ENCODE results near the gene ZMYND11.
A peak's percentile ranks its signal among the peaks of the same experiment; 100 is the strongest.

Gene ZMYND11

DNA sequence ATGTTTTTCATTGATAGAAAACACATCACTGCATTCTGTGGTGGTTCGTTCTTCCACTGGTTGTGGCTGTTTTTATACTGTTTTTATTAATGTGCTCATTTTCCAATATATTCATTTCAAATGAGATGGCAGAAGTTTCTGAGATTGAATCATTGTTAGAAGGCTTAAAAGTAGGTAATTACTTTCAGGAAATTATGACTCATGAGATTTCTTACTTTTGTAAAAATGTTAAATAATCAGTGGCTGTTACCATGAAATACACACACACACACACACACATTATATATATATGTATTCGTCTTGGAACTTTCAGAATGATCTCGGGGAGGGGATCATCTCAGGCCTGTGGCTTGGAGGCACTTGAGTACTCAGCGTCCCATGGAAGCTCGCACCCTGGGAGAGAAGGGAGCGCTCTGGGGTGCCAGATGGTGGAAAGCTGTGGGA is 66.1 kb downstream of the ZMYND11 start:
- DNase-seq = no peak

DNA sequence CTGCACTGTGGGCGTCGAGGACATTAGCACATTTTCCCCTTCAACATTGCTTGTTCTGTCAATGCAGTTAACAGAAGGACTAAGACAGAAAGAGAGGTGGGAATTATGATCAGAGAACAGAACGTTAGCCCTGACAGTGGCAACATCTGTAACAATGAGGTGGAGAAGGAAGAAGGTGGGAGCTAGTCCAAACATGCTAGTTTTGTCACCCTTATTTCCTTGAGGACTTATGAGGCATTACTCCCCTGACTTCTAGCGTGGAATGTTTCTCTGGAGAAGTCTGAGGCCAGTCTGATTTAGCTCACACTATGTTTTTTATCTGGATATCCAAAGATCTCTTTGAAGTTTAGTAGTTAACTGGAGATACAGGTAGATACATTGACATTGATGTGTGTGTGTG is 73.4 kb downstream of the ZMYND11 start:
- no peak for DNase-seq

- DNase-seq = no peak
Observed at GRCh38 chr10:209357-209756, 74.1 kb downstream of the ZMYND11 start.

DNA sequence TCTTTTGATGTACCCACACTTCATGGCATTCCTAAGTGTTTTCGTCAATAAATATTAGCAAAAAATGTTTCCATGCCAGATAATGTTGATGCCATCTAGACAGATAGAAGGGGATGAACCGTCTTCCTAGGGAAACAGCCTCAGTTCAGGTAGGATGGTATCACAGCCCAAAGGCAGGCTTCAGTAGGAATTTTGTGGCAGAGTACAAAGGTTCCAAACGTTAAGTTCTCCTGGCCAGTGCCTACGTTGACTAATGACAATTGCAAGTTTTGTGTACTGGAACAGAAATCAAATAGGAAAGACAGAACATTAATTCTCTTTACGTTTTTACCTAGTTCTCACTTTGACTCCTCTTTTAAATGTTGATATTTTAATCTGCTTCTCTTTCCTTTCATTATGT is 75.0 kb downstream of the ZMYND11 start:
- no peak for DNase-seq

- DNase-seq = no peak
Observed at GRCh38 chr10:215444-215843, 80.2 kb downstream of the ZMYND11 start.

GRCh38 chr10:218798-219197 is 83.5 kb downstream of the ZMYND11 start:
- DNase-seq = no peak

DNA sequence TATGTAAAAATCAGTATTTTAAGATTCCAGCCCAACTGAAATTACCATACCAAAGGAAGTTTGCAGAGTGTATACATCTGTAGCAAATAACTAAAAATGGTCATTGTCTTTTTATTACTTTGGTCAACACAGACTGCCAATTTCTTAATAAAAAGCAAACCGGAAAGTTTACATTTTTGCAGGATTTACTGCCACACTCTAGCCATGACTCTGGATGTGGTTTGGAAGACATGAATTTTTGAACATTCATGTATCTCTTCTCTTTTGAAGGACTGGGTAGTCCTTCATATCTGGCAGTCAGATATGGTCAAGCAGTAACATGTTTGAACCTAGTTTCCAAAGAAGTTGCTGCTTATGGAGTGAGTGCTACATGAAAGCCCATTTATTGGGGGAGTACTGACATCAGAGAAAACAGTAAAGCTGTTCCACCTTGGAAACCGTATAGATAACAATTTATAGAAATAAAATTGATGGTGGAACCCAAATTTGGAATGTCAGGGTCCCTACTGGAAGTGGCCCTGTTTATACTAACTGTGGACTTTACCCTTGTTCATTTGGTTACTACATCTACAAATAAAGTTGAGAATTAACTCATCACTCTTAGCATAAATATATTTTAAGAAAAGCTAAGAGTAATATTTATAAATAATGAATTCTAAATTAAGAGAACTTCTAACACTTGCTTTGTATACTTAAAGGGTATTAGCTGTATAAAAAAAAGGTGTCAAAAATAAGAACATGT is 84.6 kb downstream of the ZMYND11 start:
- no peak for DNase-seq

GRCh38 chr10:224571-224970 is 89.3 kb downstream of the ZMYND11 start:
- DNase-seq = no peak

DNA sequence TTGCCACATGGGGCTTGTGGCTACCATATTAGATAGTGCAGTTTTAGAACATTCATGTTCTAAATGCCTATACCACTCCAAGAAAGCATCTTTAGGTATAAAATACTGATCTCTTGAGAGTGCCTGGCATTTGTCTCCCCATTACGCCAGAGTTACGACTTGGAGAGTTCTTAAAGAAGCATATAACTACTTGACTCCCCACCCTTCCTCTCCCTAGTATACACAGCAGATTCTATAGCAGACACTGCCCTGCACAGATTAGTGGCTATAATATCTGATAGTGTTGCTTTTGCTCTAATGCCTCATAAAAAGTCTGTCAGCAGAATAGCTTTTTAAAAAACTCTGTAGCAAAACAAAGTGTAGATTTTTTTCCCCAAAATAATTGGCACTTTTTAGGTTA is 90.8 kb downstream of the ZMYND11 start:
- DNase-seq = no peak

DNA sequence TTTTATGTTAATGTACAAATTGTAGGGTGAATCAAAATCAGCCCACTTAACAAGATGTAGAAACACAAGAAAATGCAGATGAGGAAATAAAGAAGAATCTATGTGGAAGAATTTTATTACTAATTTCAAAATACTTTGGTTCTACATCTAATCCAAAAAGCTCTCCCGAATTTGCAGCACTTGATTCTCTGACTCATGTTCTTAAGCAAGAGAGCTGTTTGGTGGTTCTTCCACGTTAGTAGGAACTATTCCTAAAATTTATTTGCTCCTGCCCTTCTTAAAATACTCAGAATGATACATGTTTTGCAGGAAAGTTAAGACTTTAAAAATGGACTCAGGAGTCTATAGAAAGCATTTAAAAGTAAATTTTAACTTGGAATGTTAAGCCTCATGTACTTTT is 91.8 kb downstream of the ZMYND11 start:
- DNase-seq = peak; percentile 8 to 25 (median 24)

- DNase-seq = no peak
Observed at GRCh38 chr10:228366-228765, 93.1 kb downstream of the ZMYND11 start.

DNA sequence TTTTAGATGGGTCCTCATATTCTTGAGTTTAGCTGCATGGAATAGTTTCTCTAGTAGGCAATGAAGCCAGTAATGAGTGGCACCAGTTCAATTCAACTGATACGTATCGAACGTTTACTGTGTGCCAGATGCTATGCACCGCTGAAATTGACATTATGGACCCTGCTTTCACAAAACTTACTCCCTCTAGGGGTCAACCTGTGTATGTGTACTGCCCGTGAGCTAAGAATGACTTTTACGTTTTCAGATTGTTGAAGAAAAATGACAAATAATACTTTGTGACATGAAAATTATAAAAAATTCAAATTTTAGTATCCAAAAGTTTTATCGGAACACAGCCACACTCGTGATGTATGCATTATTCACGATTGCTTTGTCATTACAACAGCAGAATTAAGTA is 95.5 kb downstream of the ZMYND11 start:
- peak in 2 of 3 donors; percentile 2 to 3 for DNase-seq

DNA sequence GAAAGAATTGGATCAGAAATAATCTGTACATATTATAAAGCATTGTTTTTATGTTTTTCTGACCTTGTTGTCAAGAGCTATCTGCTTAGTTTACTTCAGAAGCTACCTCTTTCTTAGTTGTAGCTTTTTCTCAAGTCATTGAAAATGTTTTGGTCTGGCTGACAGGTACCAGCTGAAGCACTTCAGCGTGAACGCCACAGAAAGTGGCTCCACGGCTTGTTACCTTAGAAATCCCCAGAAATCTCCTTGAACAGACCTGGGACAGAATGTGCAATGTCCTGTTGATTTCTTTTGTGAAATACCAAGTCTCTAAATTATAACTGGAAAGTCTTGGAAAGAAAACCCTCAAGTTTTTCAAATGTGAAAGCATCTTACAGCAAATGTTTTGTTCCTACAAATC is 96.8 kb downstream of the ZMYND11 start:
- DNase-seq = no peak

DNA sequence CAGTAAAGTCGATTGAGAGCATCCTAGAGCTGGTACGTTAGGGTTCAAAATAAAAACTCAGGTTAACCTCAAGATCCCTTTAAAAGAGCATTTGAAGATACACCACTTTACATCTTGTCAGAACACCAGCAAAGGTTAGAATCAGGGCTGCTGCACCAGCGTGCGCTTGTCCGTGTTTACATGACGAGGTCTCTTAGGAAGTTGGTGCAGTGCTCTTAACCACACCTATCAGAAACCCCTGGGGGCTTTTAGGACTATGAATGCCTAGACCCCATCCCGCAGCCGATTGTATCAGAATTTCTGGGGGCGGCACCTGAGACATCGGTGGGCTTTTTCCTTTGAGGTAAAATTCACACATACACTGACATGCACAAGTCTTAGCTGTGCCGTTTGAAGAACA is 97.6 kb downstream of the ZMYND11 start:
- DNase-seq = no peak

DNA sequence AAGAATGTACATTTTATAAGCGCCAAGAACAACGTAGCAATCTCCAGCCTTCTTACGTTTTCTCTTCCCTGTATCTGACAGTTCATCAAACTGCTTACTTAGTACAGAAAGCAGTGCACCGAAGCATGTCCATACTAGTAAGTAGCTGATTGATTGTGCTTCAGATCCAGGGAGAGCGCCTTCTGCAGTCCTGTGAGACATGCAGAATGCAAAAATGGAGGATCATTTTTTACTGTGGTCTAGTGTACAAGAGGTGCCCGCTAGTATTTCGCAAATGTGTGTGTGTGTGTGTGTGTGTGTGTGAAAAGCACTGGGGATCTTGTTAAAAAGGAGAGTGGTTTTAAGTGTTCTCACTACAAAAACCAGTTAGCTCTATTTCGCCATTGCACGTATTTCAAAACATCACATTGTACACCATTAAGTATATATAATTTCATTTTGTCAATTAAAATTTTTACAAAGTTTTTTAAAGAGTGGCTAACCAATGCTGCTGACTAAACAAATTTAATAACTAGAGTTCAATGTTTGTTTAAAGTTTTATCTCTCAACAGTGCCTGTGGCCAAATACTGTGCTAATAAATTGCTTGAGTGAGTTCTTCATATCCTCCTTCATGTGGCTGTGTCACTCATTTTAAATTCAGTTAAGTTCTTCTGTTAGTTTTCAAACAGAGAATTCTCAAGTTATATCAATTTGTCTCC is 99.6 kb downstream of the ZMYND11 start:
- no peak for DNase-seq

GRCh38 chr10:235915-236314 is 100.7 kb downstream of the ZMYND11 start:
- DNase-seq = no peak

DNA sequence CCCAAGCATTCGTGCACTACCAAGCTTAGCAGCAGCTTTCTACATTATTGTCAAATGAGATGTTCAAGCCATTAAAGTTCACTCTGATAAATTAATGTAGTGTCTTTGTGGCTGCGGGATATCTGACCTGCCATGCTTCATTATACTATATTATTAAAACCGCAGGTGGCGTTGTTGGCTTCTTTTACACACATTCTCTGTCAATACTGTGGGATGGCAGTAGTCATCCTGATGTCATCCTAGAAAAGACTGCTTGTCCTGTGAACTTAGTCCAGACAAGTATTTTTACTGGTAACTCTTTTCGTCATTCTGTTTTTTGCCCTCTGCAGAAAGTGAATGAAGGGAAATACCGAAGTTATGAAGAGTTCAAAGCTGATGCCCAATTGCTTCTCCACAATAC is 103.9 kb downstream of the ZMYND11 start:
- DNase-seq = no peak

- DNase-seq = no peak
Observed at GRCh38 chr10:241451-241850, 106.2 kb downstream of the ZMYND11 start.

DNA sequence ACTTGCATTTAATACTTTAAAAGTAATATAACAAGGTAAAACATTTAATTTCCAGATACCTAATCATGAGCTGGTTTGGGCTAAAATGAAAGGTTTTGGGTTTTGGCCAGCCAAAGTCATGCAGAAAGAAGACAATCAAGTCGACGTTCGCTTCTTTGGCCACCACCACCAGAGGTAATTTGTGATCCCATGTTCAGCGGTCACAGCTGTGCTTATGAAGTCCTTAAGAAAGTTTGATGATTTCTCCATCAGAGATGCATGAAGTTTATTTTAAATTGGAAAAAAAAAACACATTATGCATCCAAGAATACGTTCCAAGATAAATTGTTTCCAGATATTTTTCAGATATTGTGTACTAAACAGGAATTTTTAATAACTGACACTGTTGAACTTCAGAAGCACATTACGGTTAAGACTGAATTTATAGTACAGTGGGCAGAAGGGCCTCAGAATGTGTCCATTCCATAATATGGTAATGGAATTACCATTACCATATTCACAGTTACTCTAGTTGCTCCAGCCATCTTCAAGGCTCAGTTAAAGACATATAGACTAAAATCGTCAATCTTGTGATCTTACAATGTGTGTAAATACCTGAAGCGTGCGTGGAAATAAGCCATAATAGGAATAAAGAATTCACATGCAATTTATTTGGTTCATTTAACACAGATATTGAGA is 106.8 kb downstream of the ZMYND11 start:
- DNase-seq = no peak

GRCh38 chr10:244227-244626 is 109.0 kb downstream of the ZMYND11 start:
- no peak for DNase-seq

- no peak for DNase-seq
Observed at GRCh38 chr10:246431-246830, 111.2 kb downstream of the ZMYND11 start.

DNA sequence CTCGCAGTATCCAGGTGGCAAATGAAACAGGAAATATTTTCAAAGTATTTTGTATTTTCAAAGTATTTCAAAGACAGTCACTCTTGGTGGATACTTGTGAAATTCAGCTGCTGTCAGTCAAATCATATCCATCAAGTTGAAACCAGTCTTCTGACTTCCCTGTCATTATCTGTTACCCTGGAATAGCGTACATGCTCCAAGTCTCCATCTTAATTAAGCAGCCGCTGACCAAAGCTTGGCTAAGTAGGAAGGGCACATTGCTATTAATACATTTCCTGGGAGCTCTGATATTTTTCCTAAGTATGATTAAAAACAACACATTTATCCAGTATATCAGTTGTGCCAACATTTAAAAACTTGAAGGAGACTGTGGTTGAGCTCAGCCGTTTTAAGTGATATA is 112.2 kb downstream of the ZMYND11 start:
- DNase-seq = no peak

- no peak for DNase-seq
Observed at GRCh38 chr10:248307-248706, 113.1 kb downstream of the ZMYND11 start.

GRCh38 chr10:251982-252582 is 116.8 kb downstream of the ZMYND11 start:
- DNase-seq = no peak

Data from suppressor macrophage treated with lipopolysaccharide for 1 hour (primary cell).